ENCODE results near the gene RYR2. TPM values are rescaled to one million over a fixed set of nuclear protein-coding genes. Genes with fewer than 3 reads are reported as not detected.

RYR2 gene
- total RNA-seq, 1 donor from 2014 or later, result 47.0 TPM

GRCh38 chr1:237112663-237113062 is 70.7 kb downstream of the RYR2 start:
- no peaks in the 10 kb centered on the region for H3K9me3 Mint-ChIP-seq (ENCODE audit: unreplicated experiment)
- no peaks in the 10 kb centered on the region for H3K27me3 Mint-ChIP-seq (ENCODE audit: unreplicated experiment)
- H3K4me3 Mint-ChIP-seq (ENCODE audit: unreplicated experiment), result no peak overlapping the region
- no peak for DNase-seq
- H3K36me3 Mint-ChIP-seq (ENCODE audit: unreplicated experiment), result no peaks in the 10 kb centered on the region
- H3K27ac Mint-ChIP-seq (ENCODE audit: unreplicated experiment), result no peak overlapping the region
- peaks cover 16% of the 10 kb centered on the region for H3K4me1 Mint-ChIP-seq (ENCODE audit: low read depth, unreplicated experiment)
- TF ChIP-seq CTCF (IDR thresholded peaks at IDR 0.05; ENCODE audit: partially characterized antibody, unreplicated experiment), result no peak

GRCh38 chr1:237115035-237115434 is 73.1 kb downstream of the RYR2 start:
- H3K9me3 Mint-ChIP-seq (ENCODE audit: unreplicated experiment), result no peaks in the 10 kb centered on the region
- TF ChIP-seq CTCF (IDR thresholded peaks at IDR 0.05; ENCODE audit: partially characterized antibody, unreplicated experiment), result no peak
- H3K36me3 Mint-ChIP-seq (ENCODE audit: unreplicated experiment), result no peaks in the 10 kb centered on the region
- H3K27ac Mint-ChIP-seq (ENCODE audit: unreplicated experiment), result no peak overlapping the region
- H3K27me3 Mint-ChIP-seq (ENCODE audit: unreplicated experiment), result peaks cover 2% of the 10 kb centered on the region
- peaks cover under 1% of the 10 kb centered on the region for H3K4me1 Mint-ChIP-seq (ENCODE audit: low read depth, unreplicated experiment)
- DNase-seq, result no peak
- no peak overlapping the region for H3K4me3 Mint-ChIP-seq (ENCODE audit: unreplicated experiment)

- no peaks in the 10 kb centered on the region for H3K36me3 Mint-ChIP-seq (ENCODE audit: unreplicated experiment)
- no peak overlapping the region for H3K27ac Mint-ChIP-seq (ENCODE audit: unreplicated experiment)
- TF ChIP-seq CTCF (IDR thresholded peaks at IDR 0.05; ENCODE audit: partially characterized antibody, unreplicated experiment), result no peak
- no peak for DNase-seq
- no peak overlapping the region for H3K4me3 Mint-ChIP-seq (ENCODE audit: unreplicated experiment)
- H3K4me1 Mint-ChIP-seq (ENCODE audit: low read depth, unreplicated experiment), result no peaks in the 10 kb centered on the region
- H3K9me3 Mint-ChIP-seq (ENCODE audit: unreplicated experiment), result no peaks in the 10 kb centered on the region
- H3K27me3 Mint-ChIP-seq (ENCODE audit: unreplicated experiment), result peaks cover 2% of the 10 kb centered on the region
These were observed 77.1 kb downstream of the RYR2 start for GRCh38 chr1:237119091-237119490.

- DNase-seq, result no peak
- TF ChIP-seq CTCF (IDR thresholded peaks at IDR 0.05; ENCODE audit: partially characterized antibody, unreplicated experiment), result no peak
- H3K27ac Mint-ChIP-seq (ENCODE audit: unreplicated experiment), result no peak overlapping the region
- H3K27me3 Mint-ChIP-seq (ENCODE audit: unreplicated experiment), result peaks cover 2% of the 10 kb centered on the region
- H3K36me3 Mint-ChIP-seq (ENCODE audit: unreplicated experiment), result peaks cover 5% of the 10 kb centered on the region
- H3K4me3 Mint-ChIP-seq (ENCODE audit: unreplicated experiment), result no peak overlapping the region
- H3K4me1 Mint-ChIP-seq (ENCODE audit: low read depth, unreplicated experiment), result no peaks in the 10 kb centered on the region
- peaks cover 1% of the 10 kb centered on the region for H3K9me3 Mint-ChIP-seq (ENCODE audit: unreplicated experiment)
These were observed 78.7 kb downstream of the RYR2 start for GRCh38 chr1:237120683-237121082.

GRCh38 chr1:237124856-237125462 is 83.0 kb downstream of the RYR2 start:
- peak; percentile 52 for TF ChIP-seq CTCF (IDR thresholded peaks at IDR 0.05; ENCODE audit: partially characterized antibody, unreplicated experiment)
- no peak for DNase-seq
- Mint-ChIP-seq H3K27ac (ENCODE audit: unreplicated experiment) (no peak overlapping the region), H3K4me1 (ENCODE audit: low read depth, unreplicated experiment) (no peaks in the 10 kb centered on the region), H3K36me3 (ENCODE audit: unreplicated experiment) (peaks cover 21% of the 10 kb centered on the region), H3K4me3 (ENCODE audit: unreplicated experiment) (no peak overlapping the region), H3K9me3 (ENCODE audit: unreplicated experiment) (peaks cover 11% of the 10 kb centered on the region), H3K27me3 (ENCODE audit: unreplicated experiment) (peaks cover 5% of the 10 kb centered on the region)
